ENCODE results near the gene ZNF70. TPM values are rescaled to one million over a fixed set of nuclear protein-coding genes. Genes with fewer than 3 reads are reported as not detected.

Gene ZNF70
- total RNA-seq, 2 donors from 2014 or later = 3.2 to 5.0 TPM

DNA sequence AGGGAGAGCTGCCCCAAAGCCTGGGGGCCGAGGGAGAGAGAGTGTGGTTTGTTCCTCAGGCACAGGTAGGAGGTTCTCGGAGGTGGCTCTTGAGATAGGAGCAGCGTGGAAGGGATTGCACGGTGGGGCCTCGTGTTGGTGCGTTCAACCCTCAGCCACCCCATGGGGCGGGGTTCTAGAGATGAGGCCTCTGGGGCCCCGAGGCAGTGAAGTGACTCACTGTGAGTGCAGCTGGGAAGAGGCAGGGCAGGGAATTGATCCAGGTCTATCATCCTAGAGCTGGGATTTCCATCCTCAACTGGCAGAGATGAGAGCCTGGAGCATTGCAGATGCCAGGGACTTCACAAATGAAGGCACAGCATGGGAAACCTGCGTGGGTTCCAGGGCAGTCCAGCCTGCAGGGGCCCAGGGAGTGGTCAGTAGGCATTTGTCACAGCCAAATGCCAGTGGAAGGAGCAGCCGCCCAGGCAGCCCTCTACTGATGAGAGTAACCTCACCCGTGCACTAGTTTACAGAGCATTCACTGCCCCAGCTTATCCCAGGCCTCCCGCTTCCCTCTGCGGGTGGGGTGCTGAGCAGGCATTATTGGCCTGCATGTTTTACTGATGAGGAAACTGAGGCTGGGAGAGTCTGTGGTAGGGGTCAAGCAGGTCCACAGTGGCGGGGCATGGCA lies 30.7 kb upstream of the ZNF70 start:
- Histone ChIP-seq H3K9me3 (no peaks in the 10 kb centered on the region), H3K36me3 (no peaks in the 10 kb centered on the region), H3K27ac (no peak overlapping the region), H3K4me1 (peaks cover 0 to 25% of the 10 kb centered on the region in 2 donors), H3K4me3 (no peak overlapping the region), H3K27me3 (no peaks in the 10 kb centered on the region)
- TF ChIP-seq, protein P1, sequence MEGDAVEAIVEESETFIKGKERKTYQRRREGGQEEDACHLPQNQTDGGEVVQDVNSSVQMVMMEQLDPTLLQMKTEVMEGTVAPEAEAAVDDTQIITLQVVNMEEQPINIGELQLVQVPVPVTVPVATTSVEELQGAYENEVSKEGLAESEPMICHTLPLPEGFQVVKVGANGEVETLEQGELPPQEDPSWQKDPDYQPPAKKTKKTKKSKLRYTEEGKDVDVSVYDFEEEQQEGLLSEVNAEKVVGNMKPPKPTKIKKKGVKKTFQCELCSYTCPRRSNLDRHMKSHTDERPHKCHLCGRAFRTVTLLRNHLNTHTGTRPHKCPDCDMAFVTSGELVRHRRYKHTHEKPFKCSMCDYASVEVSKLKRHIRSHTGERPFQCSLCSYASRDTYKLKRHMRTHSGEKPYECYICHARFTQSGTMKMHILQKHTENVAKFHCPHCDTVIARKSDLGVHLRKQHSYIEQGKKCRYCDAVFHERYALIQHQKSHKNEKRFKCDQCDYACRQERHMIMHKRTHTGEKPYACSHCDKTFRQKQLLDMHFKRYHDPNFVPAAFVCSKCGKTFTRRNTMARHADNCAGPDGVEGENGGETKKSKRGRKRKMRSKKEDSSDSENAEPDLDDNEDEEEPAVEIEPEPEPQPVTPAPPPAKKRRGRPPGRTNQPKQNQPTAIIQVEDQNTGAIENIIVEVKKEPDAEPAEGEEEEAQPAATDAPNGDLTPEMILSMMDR (IDR thresholded peaks at IDR 0.05) = no peak
- DNase-seq (ENCODE audit: low spot score) = no peak

DNA sequence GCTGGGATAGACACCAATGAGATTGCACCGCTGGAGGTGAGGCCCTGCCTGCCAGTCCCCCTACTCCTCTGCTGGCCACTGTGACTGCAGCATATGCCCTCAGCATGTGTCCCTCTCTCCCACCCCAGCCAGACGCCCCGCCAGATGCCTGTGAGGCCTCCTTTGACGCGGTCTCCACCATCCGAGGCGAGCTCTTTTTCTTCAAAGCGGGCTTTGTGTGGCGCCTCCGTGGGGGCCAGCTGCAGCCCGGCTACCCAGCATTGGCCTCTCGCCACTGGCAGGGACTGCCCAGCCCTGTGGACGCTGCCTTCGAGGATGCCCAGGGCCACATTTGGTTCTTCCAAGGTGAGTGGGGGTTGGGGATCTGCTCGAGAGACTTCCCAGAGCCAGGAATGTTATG lies 30.2 kb upstream of the ZNF70 start:
- Histone ChIP-seq H3K27ac (no peak overlapping the region), H3K36me3 (no peaks in the 10 kb centered on the region), H3K4me3 (no peak overlapping the region), H3K4me1 (peaks cover 0 to 24% of the 10 kb centered on the region in 2 donors), H3K27me3 (no peaks in the 10 kb centered on the region), H3K9me3 (no peaks in the 10 kb centered on the region)
- TF ChIP-seq, protein P1 (IDR thresholded peaks at IDR 0.05) = no peak
- no peak for DNase-seq (ENCODE audit: low spot score)

DNA sequence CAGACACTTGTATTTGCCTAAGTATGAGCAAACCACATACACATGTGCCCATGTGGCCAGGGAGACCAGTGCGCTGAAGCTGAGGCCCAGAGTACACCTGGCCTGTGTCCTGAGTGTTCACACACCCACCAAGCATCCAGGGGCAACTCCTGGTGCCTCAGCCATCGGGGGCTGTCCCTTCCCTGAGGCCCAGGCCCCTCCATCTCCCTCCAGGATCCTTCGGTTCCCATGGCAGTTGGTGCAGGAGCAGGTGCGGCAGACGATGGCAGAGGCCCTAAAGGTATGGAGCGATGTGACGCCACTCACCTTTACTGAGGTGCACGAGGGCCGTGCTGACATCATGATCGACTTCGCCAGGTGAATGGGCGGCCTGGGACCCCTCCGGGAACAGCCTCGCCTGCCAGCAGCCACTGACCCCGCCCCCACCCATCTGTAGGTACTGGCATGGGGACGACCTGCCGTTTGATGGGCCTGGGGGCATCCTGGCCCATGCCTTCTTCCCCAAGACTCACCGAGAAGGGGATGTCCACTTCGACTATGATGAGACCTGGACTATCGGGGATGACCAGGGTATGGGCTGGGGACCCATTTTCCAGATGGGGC lies 29.3 kb upstream of the ZNF70 start:
- TF ChIP-seq, protein P1 (IDR thresholded peaks at IDR 0.05) = no peak
- H3K27me3 ChIP-seq = no peaks in the 10 kb centered on the region
- H3K4me1 ChIP-seq = peaks cover 0 to 23% of the 10 kb centered on the region in 2 donors
- no peaks in the 10 kb centered on the region for H3K36me3 ChIP-seq
- no peaks in the 10 kb centered on the region for H3K9me3 ChIP-seq
- no peak for DNase-seq (ENCODE audit: low spot score)
- no peak overlapping the region for H3K4me3 ChIP-seq
- H3K27ac ChIP-seq = no peak overlapping the region

DNA sequence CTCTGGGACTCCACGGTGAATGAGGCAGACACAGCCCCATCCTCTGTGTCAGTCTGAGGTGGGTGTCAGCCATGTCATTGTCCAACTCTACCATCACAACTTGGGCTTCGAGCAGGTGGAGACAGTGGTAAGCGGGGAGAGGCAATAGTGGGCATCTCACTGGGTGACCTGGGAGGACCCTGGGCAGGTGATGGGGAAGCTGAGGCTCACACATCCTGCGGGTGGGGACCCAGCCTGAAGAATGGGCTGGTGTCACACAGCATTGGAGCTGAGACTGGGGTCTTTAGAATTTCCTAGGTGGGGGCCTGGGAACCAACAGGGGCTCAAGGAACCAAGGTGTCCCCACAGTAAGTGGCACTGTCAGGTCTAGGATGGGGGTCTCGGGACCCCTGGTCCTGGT lies 28.8 kb upstream of the ZNF70 start:
- no peaks in the 10 kb centered on the region for H3K27me3 ChIP-seq
- H3K9me3 ChIP-seq = no peaks in the 10 kb centered on the region
- H3K36me3 ChIP-seq = no peaks in the 10 kb centered on the region
- no peak overlapping the region for H3K27ac ChIP-seq
- no peak for DNase-seq (ENCODE audit: low spot score)
- TF ChIP-seq, protein P1 (IDR thresholded peaks at IDR 0.05) = no peak
- peaks cover 0 to 28% of the 10 kb centered on the region in 2 donors for H3K4me1 ChIP-seq
- no peak overlapping the region for H3K4me3 ChIP-seq

DNA sequence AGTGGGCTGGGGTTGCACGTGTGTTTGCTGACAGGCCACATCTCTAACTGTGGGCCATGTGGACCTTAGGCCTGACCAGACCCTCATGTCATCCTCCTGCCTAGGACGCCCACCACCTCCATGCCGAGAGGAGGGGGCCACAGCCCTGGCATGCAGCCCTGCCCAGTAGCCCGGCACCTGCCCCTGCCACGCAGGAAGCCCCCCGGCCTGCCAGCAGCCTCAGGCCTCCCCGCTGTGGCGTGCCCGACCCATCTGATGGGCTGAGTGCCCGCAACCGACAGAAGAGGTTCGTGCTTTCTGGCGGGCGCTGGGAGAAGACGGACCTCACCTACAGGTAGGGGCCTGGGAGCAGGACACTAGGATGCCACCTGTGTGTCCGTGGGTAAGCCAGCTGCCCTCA lies 28.2 kb upstream of the ZNF70 start:
- H3K27me3 ChIP-seq = no peaks in the 10 kb centered on the region
- H3K27ac ChIP-seq = no peak overlapping the region
- DNase-seq (ENCODE audit: low spot score) = no peak
- H3K9me3 ChIP-seq = no peaks in the 10 kb centered on the region
- H3K4me1 ChIP-seq = peaks cover 0 to 35% of the 10 kb centered on the region in 2 donors
- H3K36me3 ChIP-seq = no peaks in the 10 kb centered on the region
- H3K4me3 ChIP-seq = no peak overlapping the region
- TF ChIP-seq, protein P1 (IDR thresholded peaks at IDR 0.05) = no peak

DNA sequence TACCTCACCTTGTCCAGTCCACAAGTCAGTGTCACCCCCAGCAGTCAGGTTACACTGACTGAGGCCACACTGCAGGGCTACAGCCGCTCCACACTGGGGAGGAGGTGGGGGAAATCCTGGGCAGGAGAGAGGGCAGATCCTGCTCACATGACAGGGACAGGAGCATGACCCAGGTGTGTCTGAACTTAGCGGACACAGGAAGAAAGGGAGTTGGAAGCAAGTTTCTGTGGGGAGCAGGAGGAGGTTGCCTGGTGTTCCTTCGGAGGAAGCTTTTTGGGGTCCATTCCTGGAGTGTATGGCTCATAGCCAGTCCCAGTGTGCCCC lies 27.6 kb upstream of the ZNF70 start:
- DNase-seq (ENCODE audit: low spot score) = no peak
- no peaks in the 10 kb centered on the region for H3K36me3 ChIP-seq
- peak overlapping the region in 1 of 2 donors; percentile 66 for H3K27ac ChIP-seq
- no peak overlapping the region for H3K4me3 ChIP-seq
- H3K27me3 ChIP-seq = no peaks in the 10 kb centered on the region
- no peaks in the 10 kb centered on the region for H3K9me3 ChIP-seq
- TF ChIP-seq, protein P1 (IDR thresholded peaks at IDR 0.05) = no peak
- H3K4me1 ChIP-seq = peaks cover 0 to 40% of the 10 kb centered on the region in 2 donors
